Skeletal muscle satellite cell (primary cell): ENCODE results near the gene E4F1.
"Not testable (repeated sequence)": the region's sequence is repeated elsewhere in the genome, so short reads cannot be mapped to it uniquely, and the experiment has no call there.

ENCODE experiments used
- H3K27me3 ChIP-seq: 2 replicates; pipeline ENCODE4 v1.7.0; 2013; ENCODE audit warnings: low read length; ENCODE audit not compliant: control insufficient read depth, insufficient read depth
- H3K36me3 ChIP-seq: 2 replicates; pipeline ENCODE4 v1.7.0; 2013; ENCODE audit warnings: mild to moderate bottlenecking, control low read depth, low read length; ENCODE audit not compliant: insufficient read depth
- H3K4me1 ChIP-seq: 2 replicates; pipeline ENCODE4 v1.7.0; 2013; ENCODE audit warnings: low read length; ENCODE audit not compliant: control insufficient read depth, insufficient read depth
- H3K4me2 ChIP-seq: 2 replicates; pipeline ENCODE4 v1.7.0; 2013; ENCODE audit warnings: mild to moderate bottlenecking, low read length
- H3K4me3 ChIP-seq: 2 replicates; pipeline ENCODE4 v1.7.0; 2013; ENCODE audit warnings: low read length
- H3K9ac ChIP-seq: 2 replicates; pipeline ENCODE4 v1.7.0; 2013; ENCODE audit warnings: mild to moderate bottlenecking, low read depth, low read length, moderate library complexity
- H3K9me3 ChIP-seq: replicated peaks from 2 replicates; pipeline ENCODE4 v1.7.0; 2013; ENCODE audit warnings: mild to moderate bottlenecking, control low read depth, low read length

Gene E4F1

GRCh38 chr16:2235234-2235651, 11.9 kb downstream of the E4F1 start:
- Histone ChIP-seq H3K36me3 (peaks cover 59% of the 10 kb centered on the region), H3K27me3 (no peaks in the 10 kb centered on the region), H3K9me3 (no peaks in the 10 kb centered on the region), H3K4me1 (peaks cover 37% of the 10 kb centered on the region), H3K4me2 (no peak overlapping the region), H3K4me3 (no peak overlapping the region), H3K9ac (no peak overlapping the region)

GRCh38 chr16:2235695-2236336, 12.4 kb downstream of the E4F1 start:
- Histone ChIP-seq H3K4me3 (no peak overlapping the region), H3K9me3 (no peaks in the 10 kb centered on the region), H3K27me3 (no peaks in the 10 kb centered on the region), H3K4me1 (peaks cover 33% of the 10 kb centered on the region), H3K4me2 (peak overlapping the region; percentile 7), H3K9ac (no peak overlapping the region), H3K36me3 (peaks cover 54% of the 10 kb centered on the region)

- Histone ChIP-seq H3K9me3 (no peaks in the 10 kb centered on the region), H3K4me3 (no peak within 1 kb of the TSS), H3K4me2 (peak within 1 kb of the TSS; percentile 23), H3K27me3 (no peaks in the 10 kb centered on the region), H3K36me3 (peaks cover 53% of the 10 kb centered on the region), H3K9ac (no peak within 1 kb of the TSS), H3K4me1 (peaks cover 27% of the 10 kb centered on the region)
Observed at GRCh38 chr16:2236337-2237101, 13.1 kb downstream of the E4F1 start, which contains the start of gene DNASE1L2. DNASE1L2 (plus strand) TSS chr16:2236444; CDS start chr16:2236817, 373 bp downstream.

GRCh38 chr16:2237102-2237482, 13.7 kb downstream of the E4F1 start:
- Histone ChIP-seq H3K4me2 (peak overlapping the region; percentile 23), H3K9ac (no peak overlapping the region), H3K36me3 (peaks cover 47% of the 10 kb centered on the region), H3K4me1 (peaks cover 22% of the 10 kb centered on the region), H3K4me3 (no peak overlapping the region), H3K27me3 (no peaks in the 10 kb centered on the region), H3K9me3 (no peaks in the 10 kb centered on the region)

GRCh38 chr16:2237493-2238149, 14.2 kb downstream of the E4F1 start:
- H3K9me3 ChIP-seq = no peaks in the 10 kb centered on the region
- no peak overlapping the region for H3K4me3 ChIP-seq
- H3K9ac ChIP-seq = no peak overlapping the region
- no peak overlapping the region for H3K4me2 ChIP-seq
- peaks cover 21% of the 10 kb centered on the region for H3K4me1 ChIP-seq
- no peaks in the 10 kb centered on the region for H3K27me3 ChIP-seq
- H3K36me3 ChIP-seq = peaks cover 47% of the 10 kb centered on the region

GRCh38 chr16:2238150-2238837, 14.9 kb downstream of the E4F1 start:
- H3K36me3 ChIP-seq = peaks cover 45% of the 10 kb centered on the region
- no peaks in the 10 kb centered on the region for H3K27me3 ChIP-seq
- peaks cover 21% of the 10 kb centered on the region for H3K4me1 ChIP-seq
- no peak overlapping the region for H3K4me3 ChIP-seq
- H3K9ac ChIP-seq = no peak overlapping the region
- H3K4me2 ChIP-seq = no peak overlapping the region
- H3K9me3 ChIP-seq = no peaks in the 10 kb centered on the region

- Histone ChIP-seq H3K4me1 (peaks cover 21% of the 10 kb centered on the region), H3K9me3 (no peaks in the 10 kb centered on the region), H3K27me3 (no peaks in the 10 kb centered on the region), H3K4me3 (no peak overlapping the region), H3K4me2 (no peak overlapping the region), H3K9ac (no peak overlapping the region), H3K36me3 (peaks cover 45% of the 10 kb centered on the region)
Observed at GRCh38 chr16:2238838-2239675, 15.7 kb downstream of the E4F1 start.

- peaks cover 47% of the 10 kb centered on the region for H3K36me3 ChIP-seq
- not testable (repeated sequence) for H3K9ac ChIP-seq
- peaks cover 21% of the 10 kb centered on the region for H3K4me1 ChIP-seq
Observed at GRCh38 chr16:2240331-2240730, 16.9 kb downstream of the E4F1 start.

GRCh38 chr16:2242598-2242997, 19.2 kb downstream of the E4F1 start:
- Histone ChIP-seq H3K9me3 (no peaks in the 10 kb centered on the region), H3K4me2 (no peak overlapping the region), H3K4me1 (peaks cover 3% of the 10 kb centered on the region), H3K36me3 (peaks cover 53% of the 10 kb centered on the region), H3K27me3 (no peaks in the 10 kb centered on the region), H3K4me3 (no peak overlapping the region), H3K9ac (no peak overlapping the region)

More at GRCh38 chr16:2240331-2240730, 16.9 kb downstream of the E4F1 start:
- H3K27me3 ChIP-seq, H3K4me3 ChIP-seq, H3K4me2 ChIP-seq, H3K9me3 ChIP-seq: not testable (repeated sequence)

- Histone ChIP-seq H3K9me3 (no peaks in the 10 kb centered on the region), H3K9ac (no peak overlapping the region), H3K27me3 (no peaks in the 10 kb centered on the region), H3K36me3 (peaks cover 53% of the 10 kb centered on the region), H3K4me1 (peaks cover 3% of the 10 kb centered on the region), H3K4me3 (no peak overlapping the region), H3K4me2 (no peak overlapping the region)
Observed at GRCh38 chr16:2243031-2243528, 19.7 kb downstream of the E4F1 start.
